Measurements from ENCODE around the gene ZNF597.
A peak's percentile ranks its signal among the peaks of the same experiment; 100 is the strongest.

The ZNF597 gene

GRCh38 chr16:3444032-3444388 is 706 bp upstream of the ZNF597 start:
- Histone ChIP-seq H3K27me3 (replicated peaks; ENCODE audit: insufficient read depth, low read length) (no peaks in the 10 kb centered on the region), H3K27ac (ENCODE audit: low read length) (peak overlapping the region; percentile 29; the same call in 1 of the 2 replicates), H3K9me3 (replicated peaks; ENCODE audit: insufficient read depth, low read length) (no peaks in the 10 kb centered on the region), H3K4me1 (ENCODE audit: low read length) (no peaks in the 10 kb centered on the region), H3K4me3 (ENCODE audit: low read length) (peak overlapping the region; percentile 74), H4K20me1 (ENCODE audit: insufficient read depth, low read length) (no peaks in the 10 kb centered on the region), H3K36me3 (replicated peaks; ENCODE audit: insufficient read depth, low read length) (no peaks in the 10 kb centered on the region), H3K79me2 (ENCODE audit: low read length) (peaks cover 21% of the 10 kb centered on the region), H3F3A (ENCODE audit: insufficient read depth, low read length) (no peaks in the 10 kb centered on the region), H3K4me2 (ENCODE audit: low read depth, low read length) (peak overlapping the region; percentile 50), H3K9me2 (replicated peaks; ENCODE audit: insufficient read depth, low read length) (no peaks in the 10 kb centered on the region), H2AFZ (ENCODE audit: low read length) (peak overlapping the region; percentile 75), H3K9ac (ENCODE audit: low read length) (peak overlapping the region; percentile 71)
- TF ChIP-seq EZH2 (optimal IDR thresholded peaks at IDR 0.05; ENCODE audit: low read depth, low read length) (no peak), EZH2phosphoT487 (IDR thresholded peaks at IDR 0.05; ENCODE audit: low read length) (no peak), CTCF (IDR thresholded peaks at IDR 0.05; ENCODE audit: low read length) (no peak)
- no peak for DNase-seq

- Histone ChIP-seq H3K36me3 (replicated peaks; ENCODE audit: insufficient read depth, low read length) (no peaks in the 10 kb centered on the region), H3K9me3 (replicated peaks; ENCODE audit: insufficient read depth, low read length) (no peaks in the 10 kb centered on the region), H3K79me2 (ENCODE audit: low read length) (peaks cover 17% of the 10 kb centered on the region)
Observed at GRCh38 chr16:3439637-3440036, 3.7 kb downstream of the ZNF597 start.

GRCh38 chr16:3434373-3434772 is 8.9 kb downstream of the ZNF597 start:
- no peaks in the 10 kb centered on the region for H4K20me1 ChIP-seq (ENCODE audit: insufficient read depth, low read length)
- no peaks in the 10 kb centered on the region for H3K9me3 ChIP-seq (replicated peaks; ENCODE audit: insufficient read depth, low read length)
- no peaks in the 10 kb centered on the region for H3K27me3 ChIP-seq (replicated peaks; ENCODE audit: insufficient read depth, low read length)
- no peak overlapping the region for H2AFZ ChIP-seq (ENCODE audit: low read length)
- H3K79me2 ChIP-seq (ENCODE audit: low read length): no peaks in the 10 kb centered on the region
- H3K36me3 ChIP-seq (replicated peaks; ENCODE audit: insufficient read depth, low read length): no peaks in the 10 kb centered on the region
- H3K4me1 ChIP-seq (ENCODE audit: low read length): peaks cover 17% of the 10 kb centered on the region; the same call in 1 of the 2 replicates
- DNase-seq: peak; percentile 48
- peak overlapping the region; percentile 71; the same call in 1 of the 2 replicates for H3K27ac ChIP-seq (ENCODE audit: low read length)
- H3F3A ChIP-seq (ENCODE audit: insufficient read depth, low read length): peaks cover 15% of the 10 kb centered on the region
- TF ChIP-seq EZH2 (optimal IDR thresholded peaks at IDR 0.05; ENCODE audit: low read depth, low read length) (no peak), CTCF (IDR thresholded peaks at IDR 0.05; ENCODE audit: low read length) (no peak), EZH2phosphoT487 (IDR thresholded peaks at IDR 0.05; ENCODE audit: low read length) (no peak)
- no peak overlapping the region; the same call in 1 of the 2 replicates for H3K4me3 ChIP-seq (ENCODE audit: low read length)
- H3K9me2 ChIP-seq (replicated peaks; ENCODE audit: insufficient read depth, low read length): no peaks in the 10 kb centered on the region
- H3K4me2 ChIP-seq (ENCODE audit: low read depth, low read length): peak overlapping the region; percentile 42
- H3K9ac ChIP-seq (ENCODE audit: low read length): peak overlapping the region; percentile 11; the same call in 1 of the 2 replicates

More at GRCh38 chr16:3439637-3440036, 3.7 kb downstream of the ZNF597 start:
- Histone ChIP-seq H3K27ac (ENCODE audit: low read length) (no peak overlapping the region), H3K4me1 (ENCODE audit: low read length) (peaks cover 7% of the 10 kb centered on the region; the same call in 1 of the 2 replicates), H3K27me3 (replicated peaks; ENCODE audit: insufficient read depth, low read length) (no peaks in the 10 kb centered on the region), H3K9me2 (replicated peaks; ENCODE audit: insufficient read depth, low read length) (no peaks in the 10 kb centered on the region), H3K4me2 (ENCODE audit: low read depth, low read length) (no peak overlapping the region), H4K20me1 (ENCODE audit: insufficient read depth, low read length) (no peaks in the 10 kb centered on the region), H3K9ac (ENCODE audit: low read length) (no peak overlapping the region), H3F3A (ENCODE audit: insufficient read depth, low read length) (peaks cover 2% of the 10 kb centered on the region; the same call in 1 of the 2 replicates), H2AFZ (ENCODE audit: low read length) (no peak overlapping the region), H3K4me3 (ENCODE audit: low read length) (no peak overlapping the region)
- DNase-seq: no peak
- TF ChIP-seq CTCF (IDR thresholded peaks at IDR 0.05; ENCODE audit: low read length): no peak
- TF ChIP-seq EZH2phosphoT487 (IDR thresholded peaks at IDR 0.05; ENCODE audit: low read length): no peak
- TF ChIP-seq EZH2 (optimal IDR thresholded peaks at IDR 0.05; ENCODE audit: low read depth, low read length): no peak
